Colon (tissue), 2 donors: Measurements from ENCODE around the gene SLC6A18.

Experiments used
- FAIRE-seq: peaks from 2 replicates; lab custom pipeline; 2012; peaks lifted over from hg19 to GRCh38; lab: Jason Lieb, UNC
- donor health status: control.
- donor health status: control.

Gene SLC6A18

GRCh38 chr5:1186351-1187233 is 38.6 kb upstream of the SLC6A18 start:
- no peak for FAIRE-seq

GRCh38 chr5:1187234-1187949 is 37.8 kb upstream of the SLC6A18 start:
- FAIRE-seq, result no peak

GRCh38 chr5:1187950-1188334 is 37.2 kb upstream of the SLC6A18 start:
- FAIRE-seq, result no peak

- FAIRE-seq, result no peak
Observed at GRCh38 chr5:1188464-1188863, 36.7 kb upstream of the SLC6A18 start.

- no peak for FAIRE-seq
Observed at GRCh38 chr5:1189269-1189668, 35.9 kb upstream of the SLC6A18 start.

- FAIRE-seq, result no peak
Observed at GRCh38 chr5:1190278-1190677, 34.9 kb upstream of the SLC6A18 start.

GRCh38 chr5:1190837-1191239 is 34.3 kb upstream of the SLC6A18 start:
- FAIRE-seq, result no peak

- FAIRE-seq, result no peak
Observed at GRCh38 chr5:1192971-1193590, 32.1 kb upstream of the SLC6A18 start.

- no peak for FAIRE-seq
Observed at GRCh38 chr5:1193591-1193985, 31.6 kb upstream of the SLC6A18 start.

- FAIRE-seq, result no peak
Observed at GRCh38 chr5:1194378-1194777, 30.8 kb upstream of the SLC6A18 start.

GRCh38 chr5:1195439-1195838 is 29.7 kb upstream of the SLC6A18 start:
- no peak for FAIRE-seq

- FAIRE-seq, result no peak
Observed at GRCh38 chr5:1195916-1196315, 29.3 kb upstream of the SLC6A18 start.

GRCh38 chr5:1196562-1196961 is 28.6 kb upstream of the SLC6A18 start:
- FAIRE-seq, result no peak

GRCh38 chr5:1197876-1198666 is 27.1 kb upstream of the SLC6A18 start:
- no peak for FAIRE-seq

GRCh38 chr5:1199340-1199648 is 25.9 kb upstream of the SLC6A18 start:
- no peak for FAIRE-seq

GRCh38 chr5:1199649-1200494 is 25.3 kb upstream of the SLC6A18 start:
- FAIRE-seq, result no peak

GRCh38 chr5:1200495-1201326 is 24.5 kb upstream of the SLC6A18 start:
- FAIRE-seq, result no peak

- FAIRE-seq, result no peak
Observed at GRCh38 chr5:1201327-1202025, 23.7 kb upstream of the SLC6A18 start, which contains the start of gene SLC6A19. SLC6A19 (plus strand) TSS chr5:1201595; CDS start chr5:1201651, 56 bp downstream.

- FAIRE-seq, result no peak
Observed at GRCh38 chr5:1202026-1202797, 23.0 kb upstream of the SLC6A18 start.
